Left lobe of liver (tissue), 2 donors: Measurements from ENCODE around the gene TEX29. TPM values are rescaled to one million over a fixed set of nuclear protein-coding genes. Genes with fewer than 3 reads are reported as not detected.

Source experiments
- ATAC-seq: fragments of 200-7000 bp; cut with Tn5 transposase; one replicate; pipeline ENCODE4 v1.9.1; 2020; ENCODE audit warnings: mild to moderate bottlenecking, moderate library complexity
- DNase-seq: peaks from one replicate; pipeline ENCODE4 v3.0.0-alpha.2; 2020; ENCODE audit warnings: low spot score
- total RNA-seq: library from RNA; stranded (reverse); gene quantifications from one replicate; pipeline ENCODE4 v1.2.1, GENCODE V29; 2021
- donor health status: DM: no; HTN: no; CAD: no; lungs with moderate emphysema.
- donor health status: DM: no; HTN: yes; CAD: no.

Gene TEX29
- total RNA-seq, 1 donor from 2014 or later = 0.53 TPM

DNA sequence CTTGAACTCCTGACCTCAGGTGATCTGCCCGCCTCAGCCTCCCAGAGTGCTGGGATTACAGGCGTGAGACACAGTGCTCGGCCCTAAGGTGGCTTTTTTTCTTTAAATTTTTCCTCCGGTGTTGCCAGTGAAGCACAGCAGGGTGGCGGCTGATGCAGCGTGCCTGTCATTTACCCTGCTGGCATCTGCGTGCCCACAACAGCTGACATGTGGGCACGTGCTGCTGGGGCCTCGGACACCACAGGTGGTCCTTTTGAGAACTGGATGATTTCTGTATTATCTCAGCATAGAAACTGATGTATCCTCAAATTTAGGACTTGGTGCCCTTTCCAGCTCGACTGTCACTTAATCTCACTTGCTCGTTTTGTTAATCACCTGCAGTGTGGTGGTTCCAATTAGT, 31.2 kb upstream of the TEX29 start:
- ATAC-seq (no peak), DNase-seq (no peak)

DNA sequence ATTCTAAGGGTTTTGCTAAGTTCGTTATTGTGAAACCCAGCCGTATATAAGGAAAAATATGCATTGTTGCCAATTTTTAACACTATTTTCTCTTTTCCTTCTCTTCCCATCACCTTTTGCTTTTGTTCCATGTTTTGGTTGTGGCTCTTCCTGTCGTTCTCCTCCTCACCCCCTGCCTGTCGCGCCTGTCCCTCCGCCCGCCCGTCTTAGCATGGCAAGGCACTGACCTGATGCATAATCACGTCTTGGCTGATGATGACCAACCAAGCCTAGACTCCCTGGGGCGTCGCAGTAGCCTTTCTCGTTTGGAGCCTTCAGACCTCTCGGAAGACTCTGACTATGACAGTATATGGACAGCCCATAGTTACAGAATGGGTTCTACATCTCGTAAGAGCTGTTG, 28.5 kb upstream of the TEX29 start:
- DNase-seq (no peak), ATAC-seq (no peak)

DNA sequence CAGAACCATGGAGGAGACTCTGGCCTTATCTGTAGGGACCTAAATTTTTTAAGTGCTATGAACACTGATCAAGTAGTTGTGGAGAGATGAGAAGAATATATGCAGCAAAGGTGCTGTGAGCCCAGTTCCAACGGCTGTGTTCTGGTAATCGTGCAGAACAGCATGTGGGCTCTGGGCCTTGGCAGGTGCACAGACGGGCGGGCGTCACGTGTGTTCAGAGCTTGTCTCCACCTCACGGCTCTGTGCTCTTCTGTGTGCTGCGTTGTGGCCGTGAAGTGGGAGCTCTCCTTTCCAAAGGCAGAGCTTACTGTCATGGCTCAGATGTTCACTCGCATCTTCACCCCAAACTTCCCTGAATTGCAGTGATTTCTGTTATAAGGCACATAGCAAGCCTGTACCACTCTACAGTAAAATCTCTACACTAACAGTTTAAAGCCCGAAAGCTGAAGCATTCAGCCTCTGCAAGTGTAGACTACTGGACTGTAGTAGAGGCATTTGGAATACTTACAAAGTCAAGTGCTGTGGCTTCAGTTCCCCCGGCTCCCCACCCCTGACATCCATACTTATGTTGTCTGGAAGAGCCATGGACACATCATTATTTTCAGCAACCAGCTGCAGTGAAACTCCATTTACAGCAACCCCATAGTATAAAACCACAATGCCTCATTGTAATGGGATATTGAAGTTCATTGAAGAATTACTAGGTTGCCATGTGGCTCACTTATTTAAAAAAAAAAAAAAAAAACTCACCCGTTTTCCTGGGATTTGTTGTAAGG, 27.5 kb upstream of the TEX29 start:
- no peak for ATAC-seq

DNA sequence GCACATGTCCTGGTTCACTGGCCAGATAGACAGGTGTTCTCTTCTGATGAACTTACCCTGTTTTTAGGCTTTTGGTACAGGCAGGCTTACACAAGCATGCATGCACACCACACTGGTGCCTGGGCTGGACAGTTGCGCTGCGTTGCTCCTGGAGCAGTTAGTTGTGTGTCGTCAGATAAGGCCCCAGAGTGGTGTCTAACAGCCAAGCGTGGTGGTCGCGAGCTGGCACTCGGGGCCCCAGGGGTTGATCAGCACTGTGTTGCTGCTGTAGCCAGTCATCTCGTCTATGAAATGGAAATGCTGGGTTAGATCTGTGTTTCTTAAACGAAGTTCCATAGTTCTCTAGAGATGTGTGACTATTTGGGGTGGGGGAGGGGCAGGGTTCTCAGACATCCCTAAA, 24.6 kb upstream of the TEX29 start:
- ATAC-seq (no peak), DNase-seq (no peak)

More for the DNA sequence above, 27.5 kb upstream of the TEX29 start:
- no peak for DNase-seq

DNA sequence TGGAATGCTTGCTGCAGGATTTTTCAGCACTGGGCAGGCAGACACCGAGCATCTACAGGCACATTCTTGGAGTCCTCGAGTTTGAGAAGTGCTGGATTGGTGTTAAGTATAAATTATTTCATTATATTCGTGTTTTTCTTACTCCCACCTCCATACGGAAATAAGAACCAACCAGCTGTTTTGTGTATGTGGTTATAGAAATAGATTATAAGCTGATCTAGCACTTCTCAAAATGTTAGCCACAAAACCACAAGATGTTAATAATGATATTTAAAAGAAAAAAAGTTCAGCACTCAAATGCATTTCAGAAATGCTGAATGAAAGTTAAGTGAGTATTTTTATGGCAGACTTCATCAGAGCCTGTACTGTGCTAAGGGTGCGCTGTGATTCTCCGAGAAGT, 24.0 kb upstream of the TEX29 start:
- ATAC-seq (no peak), DNase-seq (no peak)

DNA sequence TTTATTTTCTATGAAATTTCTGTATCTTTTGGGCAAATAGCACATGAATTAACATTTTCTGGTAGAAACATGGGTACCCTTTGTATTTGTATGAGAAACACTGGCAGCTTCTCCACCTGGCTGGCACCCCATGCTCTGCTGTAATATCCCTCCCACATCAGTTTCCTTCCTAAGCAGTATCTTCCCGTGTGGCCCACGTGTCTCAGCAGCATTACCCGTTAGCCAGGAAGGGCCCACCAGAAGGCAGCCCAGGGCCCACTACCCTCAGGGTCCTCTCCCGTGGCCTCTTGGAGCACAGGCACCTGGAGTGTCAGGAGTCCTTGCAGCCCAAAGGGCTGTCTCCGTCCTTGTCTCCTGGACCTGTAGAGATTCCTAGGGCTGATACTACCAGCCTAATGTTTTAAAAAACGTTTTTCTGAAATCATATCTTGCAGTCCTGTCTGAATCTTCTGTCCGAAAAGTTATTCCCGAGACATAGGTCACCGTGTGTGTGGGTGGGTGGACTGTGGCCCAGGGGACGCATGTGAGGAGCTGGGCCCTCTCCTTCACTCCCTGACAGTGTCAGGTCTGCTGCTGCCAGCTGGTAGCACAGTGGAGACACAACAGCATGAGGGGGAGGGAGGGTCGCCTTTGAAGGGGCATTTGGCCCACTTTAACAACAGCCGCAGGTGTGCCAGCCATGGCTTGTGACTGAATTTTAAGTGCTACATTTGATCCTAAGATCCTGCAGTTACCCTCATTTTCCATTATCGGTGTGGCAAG, 22.0 kb upstream of the TEX29 start:
- DNase-seq (no peak), ATAC-seq (no peak)

DNA sequence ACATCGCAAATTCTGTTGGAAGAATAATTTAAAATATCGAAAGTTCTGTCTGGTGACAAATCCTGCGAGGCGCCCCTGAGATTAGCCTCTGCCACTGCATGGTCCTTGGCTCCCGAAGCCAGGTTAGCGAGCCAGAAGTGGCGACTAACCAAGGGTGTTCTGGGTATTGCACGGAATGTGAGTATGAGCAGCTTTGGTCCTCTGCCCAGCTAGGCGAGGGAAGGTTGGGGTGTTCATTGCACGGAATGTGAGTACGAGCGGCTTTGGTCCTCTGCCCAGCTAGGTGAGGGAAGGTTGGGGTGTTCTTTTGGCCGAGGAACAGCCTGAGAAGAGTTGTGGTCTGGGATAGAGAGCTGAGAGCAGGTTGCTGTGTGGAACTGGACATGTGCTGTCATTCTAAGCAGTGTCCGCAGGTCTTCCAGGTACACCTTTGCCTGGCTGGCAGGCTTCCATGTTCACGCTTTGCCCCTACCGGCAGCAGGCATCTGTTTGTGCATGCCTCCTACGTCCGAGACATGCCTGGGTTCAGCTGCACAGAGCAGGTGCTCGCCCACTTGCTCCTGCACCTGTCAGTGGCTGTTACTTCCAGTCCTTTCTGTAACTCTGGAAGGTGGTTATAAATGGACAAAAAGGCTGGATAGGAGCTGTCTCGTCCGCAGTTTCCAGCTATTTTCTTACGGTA, 18.3 kb upstream of the TEX29 start:
- DNase-seq (no peak), ATAC-seq (no peak)

DNA sequence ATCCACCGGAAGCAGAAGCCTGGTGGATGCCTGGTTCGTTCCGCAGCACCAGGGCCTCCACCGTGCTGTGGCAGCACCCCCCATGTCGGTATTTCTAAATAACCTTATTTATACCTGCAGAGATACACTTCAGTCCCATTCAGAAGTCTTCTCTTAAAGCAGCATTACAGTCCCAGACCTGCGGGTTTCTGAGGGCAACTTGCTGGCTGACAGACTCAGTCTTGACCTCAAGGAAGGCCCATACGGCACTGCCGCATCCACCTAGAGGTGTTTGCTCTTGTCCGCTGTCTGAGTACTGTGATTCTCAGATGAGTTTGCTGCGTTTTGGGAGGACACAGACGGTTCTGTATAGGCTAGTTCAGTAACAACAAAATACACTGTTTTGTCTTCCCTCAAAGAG, 16.9 kb upstream of the TEX29 start:
- DNase-seq (no peak), ATAC-seq (no peak)

DNA sequence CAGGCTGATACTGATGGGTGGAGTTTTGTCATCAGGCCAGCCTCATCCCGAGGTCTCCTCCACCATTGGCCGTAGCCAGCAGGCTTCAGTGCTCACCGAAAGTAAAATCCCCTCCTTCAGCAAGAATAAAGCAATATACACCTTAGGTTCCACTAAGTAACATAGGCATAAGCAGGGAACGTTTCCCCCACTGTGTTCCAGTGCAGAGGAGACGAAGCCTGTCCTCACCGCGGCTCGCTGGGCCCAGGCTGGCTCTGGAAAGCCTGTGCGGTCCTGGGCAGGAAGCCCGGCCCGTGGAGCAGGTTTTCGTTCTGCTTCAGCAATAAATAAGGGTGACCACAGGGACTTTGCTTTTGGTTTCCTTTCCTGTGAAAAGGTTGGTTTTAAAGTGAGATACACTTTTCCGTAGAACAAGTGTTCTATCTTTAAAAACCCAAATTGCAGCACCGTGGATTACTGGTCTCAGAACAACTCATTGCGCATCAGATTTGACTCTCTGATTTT, 16.3 kb upstream of the TEX29 start:
- no peak for ATAC-seq
- DNase-seq = no peak

DNA sequence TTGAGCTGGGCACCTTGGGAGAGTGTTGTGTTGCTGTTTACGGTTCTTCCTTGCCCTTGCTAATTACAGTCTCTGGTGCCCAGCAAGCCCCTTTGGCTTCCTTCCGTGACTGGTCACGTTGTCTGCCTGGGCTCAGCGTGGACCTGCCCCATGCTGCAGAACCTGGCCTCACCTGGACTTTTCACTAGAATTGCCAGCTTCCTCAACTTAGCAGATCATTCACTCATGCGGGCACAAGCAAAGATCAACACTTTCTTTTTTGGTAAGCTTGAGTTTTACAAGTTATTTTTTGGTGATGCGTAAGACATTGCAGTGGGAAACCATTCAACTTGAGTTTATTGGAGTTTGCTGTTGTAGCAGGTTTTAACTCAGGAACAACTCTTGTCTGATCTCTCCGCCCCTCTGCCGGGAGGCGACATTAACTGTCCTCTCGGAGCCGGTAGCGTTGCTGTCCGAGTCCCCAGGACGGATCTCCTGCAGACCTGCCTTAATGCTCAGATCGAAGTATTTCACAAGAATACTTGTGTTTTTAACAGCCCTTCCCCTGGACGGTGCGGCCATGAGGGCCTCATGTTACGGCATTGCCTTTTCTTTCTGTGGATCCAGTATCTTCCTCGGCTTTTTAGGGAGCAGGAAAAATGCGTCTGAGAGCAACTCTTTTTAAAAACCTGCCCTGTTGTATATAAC, 15.7 kb upstream of the TEX29 start:
- ATAC-seq (no peak), DNase-seq (no peak)

DNA sequence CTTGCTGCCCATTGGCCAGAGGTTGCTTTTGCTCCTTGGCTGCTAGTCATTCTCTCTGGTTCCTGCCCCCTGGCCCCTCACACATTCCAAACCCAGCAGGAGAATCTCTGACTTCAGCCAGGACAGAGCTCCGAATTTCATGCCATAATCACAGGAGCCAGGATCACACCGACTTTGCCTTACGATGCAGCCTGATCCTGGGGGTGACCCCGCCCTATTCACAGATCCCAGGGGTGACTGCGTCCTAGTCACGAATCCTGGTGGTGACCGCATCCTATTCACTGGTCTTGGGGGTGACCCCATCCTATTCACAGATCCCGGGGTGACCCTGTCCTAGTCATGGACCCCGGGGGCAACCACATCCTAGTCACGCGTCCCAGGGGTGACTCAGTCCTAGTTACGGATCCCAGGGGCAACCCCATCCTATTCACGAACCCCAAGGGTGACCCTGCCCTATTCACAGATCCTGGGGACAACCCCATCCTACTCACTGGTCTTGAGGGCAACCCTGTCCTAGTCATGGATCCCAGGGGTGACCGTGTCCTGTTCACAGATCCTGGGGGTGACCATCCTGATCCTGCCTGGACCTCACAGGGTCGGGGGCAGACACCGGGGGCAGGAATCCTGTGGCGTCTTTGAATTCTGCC, 7.4 kb upstream of the TEX29 start:
- ATAC-seq = no peak

DNA sequence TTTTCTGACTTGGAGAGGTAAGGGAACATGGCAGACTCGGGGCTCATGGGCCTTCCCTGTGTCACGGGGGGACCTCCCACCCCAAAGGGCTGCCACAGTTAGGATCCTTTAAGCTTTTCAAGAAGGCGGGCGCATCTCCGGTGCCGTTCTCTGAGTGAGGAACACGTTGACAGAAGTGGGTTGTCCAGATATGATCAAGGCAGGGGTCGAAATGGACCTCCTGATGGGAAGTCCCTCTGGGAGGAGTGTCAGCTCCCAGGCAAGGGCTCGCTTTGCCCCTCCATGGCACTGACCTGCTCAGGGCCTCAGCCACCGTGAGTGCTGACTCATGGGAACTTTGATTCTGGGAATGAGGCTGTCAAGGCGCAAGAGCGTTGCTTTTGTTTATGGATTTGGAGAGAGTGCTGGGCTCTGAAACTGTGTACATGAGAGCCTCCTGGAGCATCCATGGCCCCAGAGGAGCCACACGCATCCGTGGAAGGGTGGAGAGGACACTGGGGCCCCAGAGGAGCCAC, 6.5 kb upstream of the TEX29 start:
- ATAC-seq (no peak), DNase-seq (no peak)

More for the DNA sequence above, 7.4 kb upstream of the TEX29 start:
- no peak for DNase-seq

DNA sequence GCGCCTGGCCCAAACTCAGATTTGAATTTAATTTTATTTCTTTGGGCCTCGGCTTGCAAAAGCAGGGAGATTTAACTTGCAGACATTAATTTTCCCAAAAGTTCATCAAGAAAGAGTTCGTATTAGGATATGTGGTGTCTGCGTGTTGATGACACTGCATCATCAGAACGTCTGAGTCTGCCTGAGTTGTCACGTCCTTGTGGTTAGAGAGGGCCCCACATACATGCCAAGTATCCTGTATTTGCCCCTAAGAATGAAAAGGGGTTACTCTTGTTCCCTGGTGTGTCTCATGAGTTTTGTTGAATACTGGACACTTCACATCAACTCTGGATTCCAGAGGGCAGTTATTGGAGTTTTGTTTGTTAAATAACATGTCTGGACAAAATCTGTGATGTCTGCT, 5.6 kb upstream of the TEX29 start:
- ATAC-seq (no peak), DNase-seq (no peak)

DNA sequence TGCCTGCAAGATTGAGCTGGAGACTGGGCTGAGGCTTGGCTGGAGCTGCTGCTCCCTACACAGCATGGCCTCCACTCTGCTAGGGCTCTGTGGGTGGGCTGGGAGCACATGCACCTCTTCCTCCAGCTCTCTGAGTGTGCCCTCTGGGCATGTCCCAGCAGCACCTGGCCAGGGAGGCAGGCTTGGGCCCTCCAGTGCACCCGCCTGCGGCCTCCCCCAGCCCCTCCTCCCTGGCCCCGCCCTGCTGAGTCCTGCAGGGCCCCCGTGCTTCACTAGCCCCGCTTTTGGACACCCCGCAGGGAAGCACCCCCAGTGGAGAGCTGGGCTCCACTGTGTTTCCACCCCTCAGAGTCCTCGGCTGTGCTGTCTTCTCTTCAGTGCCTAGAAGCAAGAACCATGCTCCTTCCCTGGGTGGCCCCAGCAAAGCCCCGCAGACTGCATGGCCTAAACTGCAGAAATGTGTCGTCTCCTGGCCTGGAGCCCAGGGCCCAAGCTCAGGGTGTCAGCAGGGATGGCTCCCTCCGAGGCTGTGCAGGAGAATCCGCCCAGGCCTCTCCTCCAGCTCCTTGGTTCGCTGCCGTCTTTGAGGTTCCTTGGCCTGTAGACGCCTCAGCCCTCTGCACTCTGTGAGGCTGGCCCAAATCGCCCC, 5.0 kb upstream of the TEX29 start:
- DNase-seq (no peak), ATAC-seq (peak; percentile 8)

DNA sequence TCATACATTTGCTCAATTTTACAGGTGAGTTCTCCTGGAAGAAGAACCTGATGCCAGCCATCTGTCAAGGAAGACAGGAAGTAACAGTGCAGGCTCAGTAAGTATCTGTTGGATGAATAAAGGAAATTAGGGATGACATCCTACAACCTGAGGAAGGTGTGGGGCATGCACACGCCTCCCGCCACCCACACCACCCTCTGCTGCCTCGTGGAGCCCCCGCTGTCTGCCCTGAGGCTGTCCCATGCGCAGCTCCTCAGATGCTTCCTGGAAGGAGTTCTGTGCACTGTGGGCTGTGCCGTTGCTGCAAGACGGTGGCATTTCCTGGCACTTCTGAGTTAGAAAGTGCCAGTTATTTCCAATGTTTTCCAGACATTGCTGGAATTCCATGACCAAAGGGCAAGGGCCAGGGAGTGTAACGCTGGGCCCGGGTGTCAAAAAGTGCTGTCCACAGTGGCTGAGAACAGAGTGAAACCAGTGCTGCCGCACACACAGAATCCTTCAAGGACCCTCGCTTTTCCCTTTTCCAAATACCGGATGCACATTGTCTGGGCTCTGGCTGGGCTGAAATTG, 4.2 kb upstream of the TEX29 start:
- peak; percentile 56 for ATAC-seq

DNA sequence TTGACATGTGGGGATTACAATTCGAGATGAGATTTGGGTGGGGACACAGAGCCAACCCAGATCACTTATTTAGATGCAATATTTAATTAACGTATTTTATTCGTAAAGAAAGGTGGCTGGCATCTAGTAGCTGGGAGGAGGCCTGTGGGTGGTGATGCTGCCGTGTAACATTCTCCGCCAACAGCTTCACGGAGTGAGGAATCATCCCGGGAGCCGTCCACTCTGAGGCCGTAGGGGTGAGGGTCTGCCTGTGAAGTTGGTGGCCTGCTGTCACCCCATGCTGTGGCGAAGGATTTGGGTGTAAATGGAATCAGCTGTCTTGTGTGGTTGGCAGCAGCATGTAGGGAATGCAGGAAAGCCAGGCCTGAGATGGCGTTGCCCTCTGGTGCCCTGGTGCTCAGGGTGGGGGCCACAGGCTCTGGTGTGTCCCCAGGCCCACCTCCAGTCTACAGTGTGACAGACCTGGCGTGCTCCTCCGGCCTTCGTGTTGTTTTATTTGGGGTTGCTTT, 3.3 kb upstream of the TEX29 start:
- ATAC-seq = no peak
- no peak for DNase-seq

More for the DNA sequence above, 4.2 kb upstream of the TEX29 start:
- DNase-seq = no peak

DNA sequence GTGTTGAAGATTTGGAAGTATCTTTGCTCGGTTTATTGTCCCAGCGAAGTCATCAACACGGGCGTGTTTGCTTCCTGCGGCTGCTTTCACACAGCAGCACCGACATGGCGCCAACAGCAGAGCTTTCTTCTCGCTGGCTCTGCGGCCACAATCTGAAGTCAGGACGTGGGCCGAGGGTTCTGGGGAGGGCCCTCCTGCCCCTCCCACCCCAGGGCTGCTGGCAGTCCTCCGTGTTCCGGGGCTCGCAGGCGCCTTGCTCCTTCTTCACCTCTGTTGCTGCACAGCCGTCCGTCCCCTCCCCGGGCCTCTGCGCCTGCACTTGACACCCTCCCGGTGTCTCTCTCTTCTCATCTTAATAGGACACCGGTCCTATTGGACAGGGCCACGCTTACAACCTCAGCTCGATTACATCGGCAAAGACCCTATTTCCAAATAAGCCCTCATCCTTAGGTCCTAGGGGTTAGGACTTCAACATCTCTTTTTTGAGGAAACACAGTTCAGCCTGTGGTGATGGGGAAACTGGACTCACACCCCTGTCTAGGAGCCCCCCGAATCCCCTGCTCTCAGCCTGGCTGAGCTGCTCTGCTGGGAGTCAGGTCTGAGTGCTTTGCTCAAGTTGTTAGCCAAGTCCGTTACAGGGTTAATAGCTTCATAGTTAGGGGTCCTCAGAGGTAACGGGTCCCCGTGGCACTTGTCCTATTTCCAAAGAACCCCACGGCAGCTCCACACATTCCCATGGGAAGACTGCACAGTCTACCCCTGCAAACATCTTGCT, 2.7 kb upstream of the TEX29 start:
- no peak for DNase-seq
- ATAC-seq = no peak

DNA sequence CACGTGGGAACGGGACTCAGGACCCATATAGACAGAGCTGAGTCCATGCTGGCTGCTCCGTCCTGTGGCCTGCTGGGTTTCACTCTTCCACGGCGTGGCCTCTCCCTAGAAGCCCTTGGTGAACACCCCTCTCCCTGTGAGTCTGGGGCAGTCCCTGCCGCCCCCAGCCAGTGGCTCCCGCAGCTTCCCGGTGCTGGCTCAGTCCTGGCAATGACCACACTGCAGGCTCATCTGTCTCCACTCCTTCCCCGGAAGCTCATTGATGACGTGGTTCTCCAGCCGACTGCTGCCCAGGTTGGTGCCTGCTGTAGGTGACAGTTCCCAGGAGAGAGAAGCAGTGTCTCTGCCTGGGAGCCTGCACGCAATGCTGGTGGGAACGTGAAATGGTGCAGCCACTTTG, 2.1 kb upstream of the TEX29 start:
- DNase-seq = no peak
- no peak for ATAC-seq
